HuH-7 (cell line): ENCODE data around the gene ARHGAP33.
"Not testable (repeated sequence)": the region's sequence is repeated elsewhere in the genome, so short reads cannot be mapped to it uniquely, and the experiment has no call there.

Source experiments
- DNase-seq: peaks from one replicate; pipeline ENCODE4 v3.0.0; 2011; ENCODE audit warnings: low spot score

The ARHGAP33 gene

DNA sequence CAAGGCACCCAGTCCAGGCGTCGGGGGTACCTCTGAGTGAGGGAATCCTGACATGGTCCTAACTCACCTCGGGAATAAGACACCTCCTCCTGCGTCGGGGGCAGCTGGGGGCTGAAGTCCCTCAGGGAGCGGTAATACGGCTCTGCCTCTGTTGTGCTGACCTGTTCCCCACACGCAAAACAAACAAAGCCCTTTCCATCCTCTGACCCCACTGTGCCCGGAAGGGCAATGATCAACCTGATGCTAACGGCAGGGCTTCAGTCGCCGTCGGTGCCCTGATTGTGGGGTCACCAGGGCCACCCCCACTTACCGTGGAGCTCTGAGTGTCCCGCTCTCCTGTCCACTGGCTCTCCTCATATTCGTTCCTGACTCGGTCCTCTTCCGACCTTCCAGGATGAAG is 55.6 kb downstream of the ARHGAP33 start:
- DNase-seq, result no peak

DNA sequence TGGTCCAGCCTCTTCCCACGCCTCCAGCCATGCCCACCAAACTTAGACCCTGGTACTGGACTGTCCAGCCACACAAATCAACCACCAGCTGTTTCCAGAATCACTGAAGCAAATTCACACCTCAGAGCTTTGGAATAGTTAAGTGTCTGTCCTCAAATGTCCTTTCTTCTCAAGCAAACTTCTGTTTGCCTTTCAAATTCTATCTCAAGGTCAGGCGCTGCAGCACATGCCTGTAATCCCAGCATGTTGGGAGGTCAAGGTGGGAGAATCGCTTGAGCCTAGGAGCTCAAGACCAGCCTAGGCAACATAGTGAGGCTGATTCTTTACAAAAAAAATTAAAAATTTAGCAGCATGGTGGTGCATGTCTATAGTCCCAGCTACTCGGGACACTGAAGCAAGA is 56.7 kb downstream of the ARHGAP33 start:
- no peak for DNase-seq

DNA sequence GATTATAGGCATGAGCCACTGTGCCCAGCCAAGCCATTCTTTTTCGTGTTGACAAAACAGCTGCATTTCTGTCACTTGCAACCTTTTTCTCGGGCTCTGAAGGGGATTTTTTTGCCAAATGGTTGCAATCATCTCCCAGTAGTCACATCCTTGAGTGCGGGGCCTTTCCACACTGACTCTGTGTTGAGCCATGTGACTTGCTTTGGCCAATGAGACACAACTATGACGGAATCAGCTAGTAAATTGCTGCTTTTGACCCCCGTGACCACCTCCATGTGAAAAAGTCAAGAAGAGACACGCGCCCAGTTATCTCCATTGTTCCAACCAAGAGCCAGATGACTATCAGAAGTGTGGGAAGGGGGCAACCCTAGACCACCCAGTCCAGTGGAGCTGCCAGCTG is 58.6 kb downstream of the ARHGAP33 start:
- DNase-seq, result no peak

DNA sequence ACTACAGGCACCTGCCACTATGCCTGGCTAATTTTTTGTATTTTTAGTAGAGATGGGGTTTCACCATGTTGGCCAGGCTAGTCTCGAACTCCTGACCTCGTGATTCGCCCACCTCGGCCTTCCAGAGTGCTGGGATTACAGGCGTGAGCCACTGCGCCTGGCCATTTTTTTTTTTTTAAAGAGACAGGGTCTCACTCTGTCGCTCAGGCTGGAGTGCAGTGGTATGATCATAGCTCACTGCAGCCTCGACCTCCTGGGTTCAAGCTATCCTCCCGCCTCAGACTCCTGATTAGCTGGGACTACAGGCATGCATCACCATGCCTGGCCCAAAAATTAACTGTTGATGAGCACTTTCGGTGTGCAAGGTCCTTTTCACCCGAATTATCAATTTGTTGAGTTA is 60.7 kb downstream of the ARHGAP33 start:
- not testable (repeated sequence) for DNase-seq
